ENCODE results near the gene CNTNAP2. TPM values are rescaled to one million over a fixed set of nuclear protein-coding genes. Genes with fewer than 3 reads are reported as not detected.

Gene CNTNAP2
- polyA plus RNA-seq, 4 donors, result 22.5 to 28.4 (median 26.7) TPM

GRCh38 chr7:147418966-147419365, 1302.4 kb downstream of the CNTNAP2 start:
- no peak for DNase-seq (ENCODE audit: low read depth in 4 of 4, low spot score in 3 of 4)

GRCh38 chr7:147423875-147424274, 1307.3 kb downstream of the CNTNAP2 start:
- DNase-seq (ENCODE audit: low read depth in 4 of 4, low spot score in 3 of 4), result no peak

GRCh38 chr7:147428075-147428474, 1311.5 kb downstream of the CNTNAP2 start:
- no peak for DNase-seq (ENCODE audit: low read depth in 4 of 4, low spot score in 3 of 4)

- no peak for DNase-seq (ENCODE audit: low read depth in 4 of 4, low spot score in 3 of 4)
These were observed 1313.4 kb downstream of the CNTNAP2 start for GRCh38 chr7:147429961-147430360.

- peak in 1 of 4 donors; percentile 32 for DNase-seq (ENCODE audit: low read depth in 4 of 4, low spot score in 3 of 4)
These were observed 1315.5 kb downstream of the CNTNAP2 start for GRCh38 chr7:147432079-147432478.

- DNase-seq (ENCODE audit: low read depth in 4 of 4, low spot score in 3 of 4), result no peak
These were observed 1316.0 kb downstream of the CNTNAP2 start for GRCh38 chr7:147432576-147432975.

GRCh38 chr7:147436718-147437117, 1320.1 kb downstream of the CNTNAP2 start:
- DNase-seq (ENCODE audit: low read depth in 4 of 4, low spot score in 3 of 4), result no peak

GRCh38 chr7:147438216-147438615, 1321.6 kb downstream of the CNTNAP2 start:
- DNase-seq (ENCODE audit: low read depth in 4 of 4, low spot score in 3 of 4), result no peak

- DNase-seq (ENCODE audit: low read depth in 4 of 4, low spot score in 3 of 4), result no peak
These were observed 1327.3 kb downstream of the CNTNAP2 start for GRCh38 chr7:147443942-147444341.

GRCh38 chr7:147452816-147453215, 1336.2 kb downstream of the CNTNAP2 start:
- DNase-seq (ENCODE audit: low read depth in 4 of 4, low spot score in 3 of 4), result no peak

GRCh38 chr7:147465223-147465622, 1348.6 kb downstream of the CNTNAP2 start:
- no peak for DNase-seq (ENCODE audit: low read depth in 4 of 4, low spot score in 3 of 4)

- no peak for DNase-seq (ENCODE audit: low read depth in 4 of 4, low spot score in 3 of 4)
These were observed 1356.0 kb downstream of the CNTNAP2 start for GRCh38 chr7:147472556-147472955.

- DNase-seq (ENCODE audit: low read depth in 4 of 4, low spot score in 3 of 4), result no peak
These were observed 1358.3 kb downstream of the CNTNAP2 start for GRCh38 chr7:147474862-147475261.

GRCh38 chr7:147477526-147477925, 1360.9 kb downstream of the CNTNAP2 start:
- DNase-seq (ENCODE audit: low read depth in 4 of 4, low spot score in 3 of 4), result no peak

- peak; percentile 10 to 48 (median 28) for DNase-seq (ENCODE audit: low read depth in 4 of 4, low spot score in 3 of 4)
These were observed 1362.2 kb downstream of the CNTNAP2 start for GRCh38 chr7:147478796-147479195.

GRCh38 chr7:147483634-147484292, 1367.2 kb downstream of the CNTNAP2 start:
- DNase-seq (ENCODE audit: low read depth in 4 of 4, low spot score in 3 of 4), result no peak

GRCh38 chr7:147485660-147486210, 1369.1 kb downstream of the CNTNAP2 start:
- DNase-seq (ENCODE audit: low read depth in 4 of 4, low spot score in 3 of 4), result no peak

- no peak for DNase-seq (ENCODE audit: low read depth in 4 of 4, low spot score in 3 of 4)
These were observed 1376.0 kb downstream of the CNTNAP2 start for GRCh38 chr7:147492606-147493005.

GRCh38 chr7:147496209-147496608, 1379.6 kb downstream of the CNTNAP2 start:
- no peak for DNase-seq (ENCODE audit: low read depth in 4 of 4, low spot score in 3 of 4)

- no peak for DNase-seq (ENCODE audit: low read depth in 4 of 4, low spot score in 3 of 4)
These were observed 1380.6 kb downstream of the CNTNAP2 start for GRCh38 chr7:147497246-147497645.

- no peak for DNase-seq (ENCODE audit: low read depth in 4 of 4, low spot score in 3 of 4)
These were observed 1381.5 kb downstream of the CNTNAP2 start for GRCh38 chr7:147498081-147498480.

- peak in 2 of 4 donors; percentile 18 to 23 for DNase-seq (ENCODE audit: low read depth in 4 of 4, low spot score in 3 of 4)
These were observed 1392.5 kb downstream of the CNTNAP2 start for GRCh38 chr7:147509035-147509501.

Data from right renal pelvis (tissue), 4 donors.